ENCODE measurements around the gene RPP40. TPM values are rescaled to one million over a fixed set of nuclear protein-coding genes. Genes with fewer than 3 reads are reported as not detected.
"Not testable (repeated sequence)": the region's sequence is repeated elsewhere in the genome, so short reads cannot be mapped to it uniquely, and the experiment has no call there.

RPP40 gene
- total RNA-seq, 6 donors from 2014 or later: 2.4 to 7.9 (median 4.3) TPM; not detected in 1

GRCh38 chr6:5034736-5035135, 30.9 kb upstream of the RPP40 start:
- H3K4me1 ChIP-seq: peaks cover 0 to 6% (median 0%) of the 10 kb centered on the region in 4 donors
- ATAC-seq (ENCODE audit: low FRiP score in 2 of 2) (no peak), DNase-seq (no peak)
- no peak overlapping the region for H3K4me3 ChIP-seq
- H3K27ac ChIP-seq: no peak overlapping the region
- no peaks in the 10 kb centered on the region for H3K9me3 ChIP-seq
- no peaks in the 10 kb centered on the region for H3K36me3 ChIP-seq
- no peaks in the 10 kb centered on the region for H3K27me3 ChIP-seq
- WGBS, 2 donors: 74 to 75% methylated on average over 7 of the region's 7 CpGs
- TF ChIP-seq POLR2AphosphoS5 (IDR thresholded peaks at IDR 0.05): no peak
- no peak for TF ChIP-seq EP300 (IDR thresholded peaks at IDR 0.05)
- TF ChIP-seq CTCF (IDR thresholded peaks at IDR 0.05): no peak
- no peak for TF ChIP-seq POLR2A (IDR thresholded peaks at IDR 0.05)

DNA sequence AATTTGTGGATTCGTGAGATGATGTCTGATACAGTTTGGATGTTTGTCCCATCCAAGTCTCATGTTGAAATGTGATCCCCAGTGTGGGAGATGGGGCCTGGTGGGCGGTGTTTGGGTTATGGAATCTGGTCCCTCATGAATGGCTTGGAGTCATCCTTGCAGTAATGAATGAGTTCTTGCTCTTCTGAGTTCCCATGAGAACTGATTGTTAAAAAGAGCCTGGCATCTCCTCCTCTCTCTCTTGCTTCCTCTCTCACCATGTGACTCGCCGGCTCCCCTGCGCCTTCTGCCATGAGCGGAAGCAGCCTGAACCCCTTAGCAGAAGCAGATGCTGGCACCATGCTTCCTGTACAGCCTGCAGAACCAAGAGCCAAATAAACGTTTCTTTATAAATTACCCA, 30.5 kb upstream of the RPP40 start:
- H3K27ac ChIP-seq: no peak overlapping the region
- 62 to 65% methylated on average over 7 of the region's 7 CpGs for WGBS, 2 donors
- ATAC-seq (ENCODE audit: low FRiP score in 2 of 2): no peak
- H3K4me3 ChIP-seq: no peak overlapping the region
- no peak for DNase-seq
- peaks cover 0 to 6% (median 0%) of the 10 kb centered on the region in 4 donors for H3K4me1 ChIP-seq
- TF ChIP-seq CTCF (IDR thresholded peaks at IDR 0.05) (no peak), EP300 (IDR thresholded peaks at IDR 0.05) (no peak), POLR2AphosphoS5 (IDR thresholded peaks at IDR 0.05) (no peak), POLR2A (IDR thresholded peaks at IDR 0.05) (no peak)
- H3K36me3 ChIP-seq: no peaks in the 10 kb centered on the region
- H3K27me3 ChIP-seq: no peaks in the 10 kb centered on the region
- no peaks in the 10 kb centered on the region for H3K9me3 ChIP-seq

DNA sequence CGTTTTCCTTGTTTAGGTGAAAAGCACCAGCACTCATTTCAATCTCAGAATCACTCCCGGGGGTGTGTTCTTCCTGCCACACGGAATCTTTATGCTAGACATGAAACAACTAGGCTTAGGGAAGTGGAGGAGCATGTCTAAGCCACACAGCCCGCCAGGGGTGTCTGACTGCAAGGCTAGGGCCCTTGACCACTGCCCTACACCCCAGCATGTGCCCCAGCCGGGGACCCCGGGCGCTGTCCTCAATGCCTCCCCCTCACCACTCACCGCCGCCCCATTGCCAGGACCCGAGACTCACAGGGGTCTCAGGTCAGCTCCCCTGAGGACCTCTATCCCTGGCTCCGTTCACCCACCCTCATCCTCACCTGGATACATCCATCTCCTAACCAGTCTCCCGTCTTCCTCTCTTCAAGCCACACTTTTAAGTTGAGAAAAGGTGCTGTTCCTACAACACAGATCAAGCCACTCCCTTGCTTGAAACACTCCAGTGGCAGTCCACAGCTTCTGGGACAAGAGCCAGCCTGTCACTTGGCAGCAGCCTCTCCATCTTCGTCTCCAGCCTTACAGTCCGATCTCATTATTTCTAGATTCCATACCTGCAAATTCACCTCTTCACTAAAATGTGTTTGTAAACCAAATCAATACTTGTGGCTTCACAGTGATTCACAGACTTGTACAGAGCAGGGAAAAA, 29.5 kb upstream of the RPP40 start:
- H3K4me1 ChIP-seq; H3K9me3 ChIP-seq; H3K36me3 ChIP-seq; H3K27me3 ChIP-seq; H3K27ac ChIP-seq; ATAC-seq (ENCODE audit: low FRiP score in 2 of 2): not testable (repeated sequence)
- peak in 1 of 2 donors; percentile 22 for DNase-seq
- H3K4me3 ChIP-seq: peak overlapping the region in 1 of 4 donors; percentile 29
- 54 to 56% methylated on average over 8 of the region's 14 CpGs for WGBS, 2 donors

DNA sequence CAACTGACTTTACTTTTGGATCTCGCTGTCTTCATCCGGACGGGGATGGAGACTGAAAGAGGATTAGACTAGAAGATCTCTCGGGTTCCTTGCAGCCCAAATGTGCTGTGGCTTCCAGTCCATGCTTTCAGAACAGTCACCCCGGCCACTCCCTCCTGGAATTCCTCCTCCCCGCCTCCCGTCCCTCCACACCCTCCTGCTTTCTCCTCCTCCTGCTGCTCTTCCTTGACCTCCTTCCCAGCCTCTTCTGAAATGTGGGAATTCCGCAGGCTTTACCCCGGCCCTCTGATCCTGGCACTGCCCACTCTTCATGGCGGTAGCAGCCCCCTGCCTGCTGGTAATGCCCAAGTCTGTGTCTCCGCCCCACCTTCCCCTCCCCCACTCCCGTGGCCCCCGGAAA, 28.9 kb upstream of the RPP40 start:
- peak in 1 of 2 donors; percentile 70 for ATAC-seq (ENCODE audit: low FRiP score in 2 of 2)
- not testable (repeated sequence) for H3K4me1 ChIP-seq, H3K27ac ChIP-seq, H3K27me3 ChIP-seq, DNase-seq, H3K9me3 ChIP-seq, H3K36me3 ChIP-seq
- peak overlapping the region in 2 of 4 donors; percentile 23 to 29 for H3K4me3 ChIP-seq
- WGBS, 2 donors: 54 to 58% methylated on average over 13 of the region's 13 CpGs

- no peak overlapping the region for H3K27ac ChIP-seq
- no peak for ATAC-seq (ENCODE audit: low FRiP score in 2 of 2)
- 91 to 100% methylated on average over 1 to 6 of the region's 6 CpGs for WGBS, 2 donors
- TF ChIP-seq CTCF (IDR thresholded peaks at IDR 0.05) (no peak), POLR2AphosphoS5 (IDR thresholded peaks at IDR 0.05) (no peak), POLR2A (IDR thresholded peaks at IDR 0.05) (no peak), EP300 (IDR thresholded peaks at IDR 0.05) (no peak)
- no peaks in the 10 kb centered on the region for H3K27me3 ChIP-seq
- H3K4me3 ChIP-seq: no peak overlapping the region
- H3K9me3 ChIP-seq: no peaks in the 10 kb centered on the region
- DNase-seq: no peak
- H3K4me1 ChIP-seq: peaks cover 0 to 10% (median 3%) of the 10 kb centered on the region in 4 donors
- H3K36me3 ChIP-seq: no peaks in the 10 kb centered on the region
Observed at GRCh38 chr6:5031150-5031549, 27.3 kb upstream of the RPP40 start.

GRCh38 chr6:5030596-5031136, 26.8 kb upstream of the RPP40 start:
- Histone ChIP-seq H3K4me3 (no peak overlapping the region), H3K36me3 (no peaks in the 10 kb centered on the region), H3K27me3 (no peaks in the 10 kb centered on the region), H3K27ac (no peak overlapping the region), H3K9me3 (no peaks in the 10 kb centered on the region), H3K4me1 (peaks cover 3 to 15% (median 7%) of the 10 kb centered on the region in 4 donors)
- no peak for TF ChIP-seq POLR2A (IDR thresholded peaks at IDR 0.05)
- peak; percentile 51 to 67 (median 58) for TF ChIP-seq CTCF (IDR thresholded peaks at IDR 0.05)
- TF ChIP-seq POLR2AphosphoS5 (IDR thresholded peaks at IDR 0.05): no peak
- WGBS, 2 donors: 27 to 30% methylated on average over 11 to 13 of the region's 13 CpGs
- ATAC-seq (ENCODE audit: low FRiP score in 2 of 2) (peak; percentile 79 to 81), DNase-seq (peak in 1 of 2 donors; percentile 83)

Measured in upper lobe of left lung (tissue), 6 donors.